ENCODE data around the gene SLC37A1.

DNA sequence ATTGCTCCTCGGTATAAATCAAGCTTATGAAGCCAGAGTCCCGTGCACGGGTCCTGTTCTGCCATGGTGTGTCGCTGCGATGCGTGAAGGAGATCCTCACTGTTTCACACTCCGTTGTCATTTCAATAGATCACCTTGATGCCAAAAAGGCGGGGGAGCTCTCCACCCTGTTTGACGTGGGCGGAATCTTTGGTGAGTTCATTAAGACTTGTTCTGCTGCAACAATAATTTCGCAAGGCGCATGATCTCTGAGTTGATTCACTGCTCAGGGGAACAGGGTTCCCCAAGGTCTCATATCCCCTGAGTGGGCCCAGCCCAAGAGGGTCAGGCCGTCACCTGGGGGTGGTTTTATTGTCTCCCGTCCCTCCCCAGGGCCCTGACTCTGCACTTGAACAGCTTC is 50.0 kb downstream of the SLC37A1 start:
- TF ChIP-seq POLR2A (IDR thresholded peaks at IDR 0.05; ENCODE audit: low read length) (no peak), GATA1 (IDR thresholded peaks at IDR 0.05; ENCODE audit: low read depth, low read length) (no peak)

Measured in erythroblast (primary cell).